Psoas muscle (tissue), 8 donors: ENCODE measurements around the gene CTNNAL1. TPM values are rescaled to one million over a fixed set of nuclear protein-coding genes. Genes with fewer than 3 reads are reported as not detected.

Source experiments
- ATAC-seq, 4 donors: fragments of 200-7000 bp; cut with Tn5 transposase; one replicate each; pipeline ENCODE4 v1.9.1; 2020; ENCODE audit warnings: moderate library complexity in 3 of 4, mild to moderate bottlenecking in 2 of 4
- DNase-seq, 2 donors: peaks; one replicate each; pipeline ENCODE4 v3.0.0-alpha.2; 2020
- H3K27ac ChIP-seq: fragments of 200-600 bp; one replicate; pipeline ENCODE4 v1.8.0; 2022
- H3K27me3 ChIP-seq, 3 donors: fragments of 200-600 bp in 1 of 3; one replicate each; pipeline versions ENCODE4 v1.6.1 to v1.8.0; 2013 to 2022; ENCODE audit warnings: low read length in 2 of 3, mild to moderate bottlenecking in 2 of 3, moderate library complexity in 1 of 3; ENCODE audit not compliant: insufficient read depth in 3 of 3
- H3K36me3 ChIP-seq, 2 donors: fragments of 200-600 bp in 1 of 2; one replicate each; pipeline versions ENCODE4 v1.6.1 to v1.8.0; 2013 to 2022; ENCODE audit warnings: low read depth in 1 of 2, mild to moderate bottlenecking in 1 of 2, moderate library complexity in 1 of 2; ENCODE audit not compliant: insufficient read depth in 1 of 2
- H3K4me1 ChIP-seq: fragments of 200-600 bp; one replicate; pipeline ENCODE4 v1.8.0; 2022
- H3K4me3 ChIP-seq: fragments of 200-600 bp; one replicate; pipeline ENCODE4 v1.8.0; 2022; ENCODE audit warnings: mild to moderate bottlenecking
- H3K9me3 ChIP-seq: fragments of 200-600 bp; one replicate; pipeline ENCODE4 v1.8.0; 2022
- WGBS, 3 donors: extraction: QIAGEN DNeasy Blood & Tissue Kit; methylation state at CpG; one replicate each; pipeline versions ENCODE4 v1.1.6 to v1.1.7; 2013; 5-methylcytosine and 5-hydroxymethylcytosine counted together
- intact Hi-C, 2 donors: fragments of 100-400 bp; cut with DNase I; formaldehyde crosslinking; loops; one replicate each; pipeline versions ENCODE4 v1.11.0 to v1.14.2; 2022
- polyA plus RNA-seq, 3 donors: library from polyadenylated mRNA; stranded (reverse); fragments of 200-250 nt; gene quantifications; one replicate each; pipeline ENCODE4 v1.2.3, GENCODE V29; 2013
- total RNA-seq, 4 donors: library from RNA; stranded (reverse); fragmentation: NEBNext Ultra II Directional in 2 of 4; extraction: Animal tissue kit (Norgen Biotek cat#: 25700) in 2 of 4; gene quantifications; one replicate each; pipeline versions ENCODE4 v1.2.1 to v1.2.4, GENCODE V29; 2021 to 2023
- TF ChIP-seq, protein P1 (sequence below): fragments of 200-600 bp; IDR thresholded peaks from one replicate; pipeline ENCODE4 v1.8.0; 2022; ENCODE audit warnings: antibody characterized with exemption
- donor health status: healthy with polysubstance abuse.
- donor health status: DM: no; HTN: no; CAD: no; lungs with moderate emphysema.
- donor health status: Bipolar disorder and iron deficiency.
- donor health status: healthy.
- donor health status: DM: yes; HTN: yes; CAD: no.
- donor health status: DM: no; HTN: no; CAD: no.
- donor health status: DM: no; HTN: no; CAD: no.
- donor health status: DM: yes; HTN: yes; CAD: no.

The CTNNAL1 gene
- total and polyA plus RNA-seq, 7 donors = 14.1 to 49.4 (median 35.2) TPM

DNA sequence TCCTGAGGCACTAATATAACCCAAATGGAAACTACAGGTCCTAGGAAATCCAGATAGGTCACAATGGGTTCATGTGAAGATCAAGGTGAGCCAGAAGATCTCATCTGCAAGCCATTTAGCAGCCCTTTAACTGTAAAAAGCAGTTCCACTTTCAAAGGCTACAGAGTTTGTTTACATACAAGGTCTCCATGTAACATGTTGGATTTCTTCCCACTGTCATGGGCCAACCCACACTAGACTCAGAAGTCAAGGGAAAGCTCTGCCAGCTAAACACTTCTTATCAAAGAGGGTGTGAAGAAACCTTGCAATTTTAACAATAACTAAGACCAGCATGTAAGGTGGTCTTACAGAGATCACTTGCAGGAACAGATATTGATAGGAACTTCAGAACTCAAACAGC is 3.8 kb upstream of the CTNNAL1 start:
- H3K36me3 ChIP-seq = peaks cover 0 to 11% of the 10 kb centered on the region in 2 donors
- ATAC-seq = no peak
- intact Hi-C loops = no loop called here
- no peak overlapping the region for H3K4me3 ChIP-seq
- no peaks in the 10 kb centered on the region for H3K27me3 ChIP-seq
- H3K27ac ChIP-seq = no peak overlapping the region
- TF ChIP-seq, protein P1, sequence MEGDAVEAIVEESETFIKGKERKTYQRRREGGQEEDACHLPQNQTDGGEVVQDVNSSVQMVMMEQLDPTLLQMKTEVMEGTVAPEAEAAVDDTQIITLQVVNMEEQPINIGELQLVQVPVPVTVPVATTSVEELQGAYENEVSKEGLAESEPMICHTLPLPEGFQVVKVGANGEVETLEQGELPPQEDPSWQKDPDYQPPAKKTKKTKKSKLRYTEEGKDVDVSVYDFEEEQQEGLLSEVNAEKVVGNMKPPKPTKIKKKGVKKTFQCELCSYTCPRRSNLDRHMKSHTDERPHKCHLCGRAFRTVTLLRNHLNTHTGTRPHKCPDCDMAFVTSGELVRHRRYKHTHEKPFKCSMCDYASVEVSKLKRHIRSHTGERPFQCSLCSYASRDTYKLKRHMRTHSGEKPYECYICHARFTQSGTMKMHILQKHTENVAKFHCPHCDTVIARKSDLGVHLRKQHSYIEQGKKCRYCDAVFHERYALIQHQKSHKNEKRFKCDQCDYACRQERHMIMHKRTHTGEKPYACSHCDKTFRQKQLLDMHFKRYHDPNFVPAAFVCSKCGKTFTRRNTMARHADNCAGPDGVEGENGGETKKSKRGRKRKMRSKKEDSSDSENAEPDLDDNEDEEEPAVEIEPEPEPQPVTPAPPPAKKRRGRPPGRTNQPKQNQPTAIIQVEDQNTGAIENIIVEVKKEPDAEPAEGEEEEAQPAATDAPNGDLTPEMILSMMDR = no peak
- DNase-seq = no peak
- no peaks in the 10 kb centered on the region for H3K9me3 ChIP-seq
- H3K4me1 ChIP-seq = peaks cover 22% of the 10 kb centered on the region

DNA sequence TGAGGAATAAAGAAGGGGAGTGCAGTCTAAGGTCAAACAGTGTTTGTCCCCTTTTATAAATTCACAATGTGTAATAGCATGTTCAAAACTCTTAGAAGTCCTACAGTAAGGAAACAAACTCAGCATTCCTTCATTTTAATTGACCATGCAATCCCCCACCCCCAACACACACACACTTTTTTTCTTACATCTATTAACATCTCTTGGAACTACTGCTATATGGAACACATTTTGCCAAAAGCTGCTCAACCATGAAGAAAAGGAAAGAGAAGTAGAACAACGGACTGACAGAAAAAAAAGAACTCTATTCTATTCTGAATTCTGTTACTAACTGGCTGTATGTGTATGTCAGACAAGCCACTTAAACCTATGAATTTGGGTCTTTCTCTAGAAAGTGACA is 2.8 kb upstream of the CTNNAL1 start:
- Histone ChIP-seq H3K4me3 (no peak overlapping the region), H3K36me3 (peaks cover 0 to 11% of the 10 kb centered on the region in 2 donors), H3K27me3 (no peaks in the 10 kb centered on the region), H3K9me3 (no peaks in the 10 kb centered on the region), H3K27ac (no peak overlapping the region), H3K4me1 (peaks cover 32% of the 10 kb centered on the region)
- ATAC-seq (no peak), DNase-seq (no peak)
- TF ChIP-seq, protein P1 = no peak
- WGBS, 3 donors = 47 to 74% (median 55%) methylated on average over 1 of the region's 1 CpG
- intact Hi-C loops = no loop called here

DNA sequence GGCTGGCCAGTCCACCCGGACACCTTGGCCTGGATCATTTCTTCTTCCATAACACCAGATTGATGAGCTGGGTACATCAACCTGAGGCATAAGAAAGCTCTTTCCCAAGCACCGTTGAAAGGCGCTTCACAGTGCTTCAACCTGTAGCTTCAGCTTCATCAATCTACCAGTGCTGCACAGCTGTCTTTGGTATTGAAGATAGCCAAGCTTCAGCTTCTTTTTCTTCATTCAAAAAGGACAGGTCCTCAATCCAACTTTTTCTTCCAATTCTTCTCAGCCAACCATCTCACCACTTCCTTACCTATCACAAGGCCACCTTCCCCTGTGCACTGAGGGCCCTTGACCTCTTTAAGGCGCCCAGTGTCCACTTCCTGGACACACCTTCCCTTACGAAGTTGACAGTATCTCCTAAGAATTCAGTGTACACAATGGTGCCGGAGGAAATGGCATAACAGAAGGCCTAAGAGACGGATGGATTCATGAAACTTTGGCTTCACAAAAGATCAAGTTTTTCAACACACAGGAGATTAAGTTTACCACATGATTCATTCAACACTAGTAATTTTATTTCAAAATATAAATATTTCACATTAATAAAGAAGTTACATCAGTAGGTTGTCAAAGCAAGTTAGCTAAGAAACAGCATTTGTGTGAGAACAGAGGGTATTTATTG is 1.4 kb upstream of the CTNNAL1 start:
- 72 to 77% (median 76%) methylated on average over 7 of the region's 7 CpGs for WGBS, 3 donors
- H3K9me3 ChIP-seq = no peaks in the 10 kb centered on the region
- no peaks in the 10 kb centered on the region for H3K27me3 ChIP-seq
- no peak for ATAC-seq
- TF ChIP-seq, protein P1 = no peak
- no peak for DNase-seq
- peak overlapping the region; percentile 97 for H3K27ac ChIP-seq
- H3K4me3 ChIP-seq = no peak overlapping the region
- peaks cover 0 to 3% of the 10 kb centered on the region in 2 donors for H3K36me3 ChIP-seq
- intact Hi-C loops = loop anchor here in 1 of 2 donors (5.0 kb wide), 1 partner anchor 82 kb away; the partner anchor contains the start of genes ABITRAM and ELP1
- H3K4me1 ChIP-seq = peaks cover 42% of the 10 kb centered on the region

DNA sequence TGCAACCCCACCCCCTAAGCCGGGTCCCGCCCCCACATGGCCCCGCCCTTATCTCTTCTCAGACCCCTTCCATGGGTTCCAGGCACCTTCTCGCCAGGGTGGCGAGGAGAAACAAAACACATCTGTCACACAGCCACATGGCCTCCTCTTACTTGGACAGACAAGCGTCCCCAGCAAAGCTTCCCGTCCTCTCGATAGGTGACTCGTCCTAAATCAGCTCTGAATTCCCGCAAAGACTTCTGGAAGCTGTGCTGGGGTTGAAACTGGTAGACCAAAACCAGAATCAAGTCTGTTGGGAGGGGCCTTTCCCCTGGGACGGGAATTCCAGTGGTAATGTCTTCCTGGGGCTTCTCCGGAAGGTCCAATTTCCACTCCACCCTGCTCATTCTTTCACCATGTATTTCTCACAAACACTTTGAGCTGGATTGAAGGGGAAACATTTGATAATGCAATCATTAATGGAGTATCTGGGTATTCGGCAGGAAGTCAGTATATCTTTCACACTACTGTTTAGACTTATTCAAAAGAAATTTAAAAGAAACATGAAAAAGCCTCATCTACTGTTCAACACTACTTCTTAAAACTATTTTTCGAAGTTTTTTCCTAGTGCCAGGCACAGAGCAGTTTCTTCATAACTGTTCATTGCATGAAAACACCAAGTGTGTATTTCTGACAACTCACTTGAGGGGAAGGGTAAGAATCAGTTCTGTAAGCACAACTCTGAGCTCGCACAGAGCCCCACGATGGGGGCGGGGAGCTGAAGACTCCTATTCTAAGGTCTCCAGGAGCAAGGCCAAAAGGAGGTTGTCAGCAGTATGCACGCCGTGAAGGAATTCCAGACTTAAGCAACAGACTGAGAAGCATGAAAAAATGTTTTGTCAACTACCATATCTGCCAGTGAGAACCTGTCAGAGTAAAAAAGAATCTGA is 644 bp upstream of the CTNNAL1 start:
- no peaks in the 10 kb centered on the region for H3K9me3 ChIP-seq
- H3K4me3 ChIP-seq = peak overlapping the region; percentile 93
- ATAC-seq (peak in 2 of 4 donors; percentile 12 to 14), DNase-seq (no peak)
- no peaks in the 10 kb centered on the region for H3K27me3 ChIP-seq
- H3K36me3 ChIP-seq = no peaks in the 10 kb centered on the region
- TF ChIP-seq, protein P1 = no peak
- intact Hi-C loops = loop anchor here in 1 of 2 donors (5.0 kb wide), 1 partner anchor 82 kb away; the partner anchor contains the start of genes ABITRAM and ELP1
- 10 to 16% (median 12%) methylated on average over 17 to 19 of the region's 19 CpGs for WGBS, 3 donors
- H3K27ac ChIP-seq = peak overlapping the region; percentile 97
- H3K4me1 ChIP-seq = peaks cover 45% of the 10 kb centered on the region
